Stimulated activated CD8-positive, alpha-beta memory T cell treated with anti-CD3 and anti-CD28 coated beads, Interleukin-12 subunit alpha, Interleukin-12 subunit beta, amount 100 ng/mL, for 24 hours (primary cell): ENCODE measurements around the gene TMEM183A.

Experiments
- DNase-seq: peaks from one replicate; pipeline ENCODE4 v3.0.0-alpha.2; 2020; ENCODE audit errors: extremely low read depth

TMEM183A gene

GRCh38 chr1:203069030-203069747 lies 62.0 kb downstream of the TMEM183A start:
- DNase-seq, result no peak

DNA sequence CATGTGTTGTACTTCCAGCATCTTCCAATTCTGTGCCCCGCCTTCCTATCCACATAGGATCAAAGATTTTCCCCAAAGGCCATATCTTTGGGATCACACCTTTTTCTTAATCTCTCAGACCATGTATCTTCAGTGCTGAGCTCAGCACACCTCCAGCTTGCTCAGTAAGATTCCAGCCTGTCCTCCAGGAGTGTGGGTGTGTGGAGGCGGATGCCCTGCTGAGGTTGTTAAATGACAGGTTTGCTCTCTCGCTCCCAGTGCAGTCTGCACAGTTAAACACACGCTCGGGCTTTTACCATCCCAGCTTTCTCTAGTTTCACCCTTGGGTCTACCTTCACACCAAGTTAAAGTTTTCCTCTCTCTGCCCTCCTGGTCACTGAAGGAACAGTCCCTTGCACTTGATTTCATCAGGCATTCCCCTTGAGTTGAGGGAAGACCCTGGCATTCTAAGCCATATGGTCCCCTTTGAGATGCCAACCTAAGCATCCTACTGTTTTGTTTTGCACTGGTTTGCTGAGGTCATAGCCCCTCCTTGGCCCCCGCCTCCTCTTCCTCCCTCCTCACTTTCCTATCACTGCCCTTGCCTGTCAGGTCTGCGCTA lies 64.9 kb downstream of the TMEM183A start:
- DNase-seq, result no peak

DNA sequence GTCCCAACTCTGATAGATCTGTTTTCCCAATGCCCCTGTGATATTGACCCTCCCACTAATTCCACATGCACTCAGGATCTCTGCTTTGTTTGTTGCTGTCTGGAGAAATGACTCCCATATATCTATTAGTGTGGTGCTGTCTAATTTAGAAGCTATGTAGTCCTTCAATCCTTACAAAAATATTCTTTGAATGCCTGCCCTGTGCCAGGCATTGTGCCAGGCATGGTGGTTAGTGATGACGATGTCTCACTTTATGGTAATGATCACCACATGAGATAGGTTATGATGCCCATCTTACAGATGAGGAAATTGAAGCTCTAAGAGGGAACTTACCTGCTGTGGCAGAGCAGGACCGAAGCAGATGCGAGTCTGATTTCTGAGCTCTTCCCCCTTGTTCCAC lies 65.7 kb downstream of the TMEM183A start:
- DNase-seq, result no peak

GRCh38 chr1:203073469-203073868 lies 66.3 kb downstream of the TMEM183A start:
- DNase-seq, result no peak
